HG03108 (cell line): ENCODE measurements around the gene PDE3A.
"Not testable (repeated sequence)": the region's sequence is repeated elsewhere in the genome, so short reads cannot be mapped to it uniquely, and the experiment has no call there.

Experiments
- ATAC-seq: cut with Tn5 transposase; IDR thresholded peaks from one replicate; pipeline ENCODE4 v1.9.1; 2021; ENCODE audit warnings: moderate library complexity; ENCODE audit not compliant: unreplicated experiment

PDE3A gene

DNA sequence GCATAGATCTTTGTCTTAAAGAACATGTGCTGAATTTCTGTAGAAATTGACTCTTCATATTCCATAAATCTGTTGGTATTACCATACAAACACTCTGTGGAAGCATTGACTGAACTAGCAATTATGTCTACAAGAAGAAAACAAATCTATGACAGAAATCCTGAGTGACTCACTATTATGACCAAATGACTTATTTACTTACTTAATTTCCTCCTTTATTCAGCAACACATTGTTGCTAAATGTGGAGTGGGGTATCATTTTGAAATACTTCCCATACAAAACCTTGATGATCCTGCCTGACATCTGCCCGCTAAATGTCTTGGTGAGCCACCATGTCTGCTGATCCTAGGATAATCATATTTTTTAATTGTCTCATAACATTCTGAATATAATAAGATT, 227.7 kb downstream of the PDE3A start:
- ATAC-seq = no peak

- no peak for ATAC-seq
Observed at GRCh38 chr12:20599757-20600156, 231.4 kb downstream of the PDE3A start.

GRCh38 chr12:20601668-20602280, 233.4 kb downstream of the PDE3A start:
- no peak for ATAC-seq

DNA sequence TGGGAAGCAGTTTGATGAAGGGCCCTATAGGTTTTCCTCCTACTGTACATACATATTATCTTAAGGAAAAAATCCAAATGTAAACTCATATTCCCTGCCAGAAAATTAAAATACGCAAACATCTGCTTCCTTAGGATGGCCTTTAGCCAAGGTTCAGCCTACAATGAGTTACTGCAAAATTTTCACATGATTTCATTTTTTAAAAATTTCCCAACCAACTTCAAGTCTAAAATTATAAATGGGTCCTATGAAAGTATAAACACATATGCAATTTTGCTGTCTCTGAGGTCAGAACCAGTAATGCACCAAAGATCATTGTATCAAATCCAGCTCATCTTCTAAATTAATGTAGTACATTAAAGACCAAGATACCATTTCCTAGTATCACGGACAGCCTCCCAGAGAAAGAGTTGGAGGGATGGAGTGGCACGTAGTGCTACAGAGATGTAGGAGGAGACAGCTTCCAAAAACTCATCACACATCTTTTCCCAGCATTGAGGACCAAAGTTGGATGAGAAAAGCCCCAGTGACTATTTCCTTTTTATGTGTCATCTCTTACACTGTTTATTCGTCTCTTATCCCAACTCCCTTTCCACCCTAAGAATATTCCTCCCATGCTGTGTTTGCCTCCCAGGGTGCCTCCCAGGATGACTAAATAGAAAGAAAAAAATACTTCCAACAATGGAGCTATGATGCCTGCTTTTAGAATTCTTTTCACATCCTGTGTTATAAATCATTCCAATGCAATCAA, 234.5 kb downstream of the PDE3A start:
- no peak for ATAC-seq

DNA sequence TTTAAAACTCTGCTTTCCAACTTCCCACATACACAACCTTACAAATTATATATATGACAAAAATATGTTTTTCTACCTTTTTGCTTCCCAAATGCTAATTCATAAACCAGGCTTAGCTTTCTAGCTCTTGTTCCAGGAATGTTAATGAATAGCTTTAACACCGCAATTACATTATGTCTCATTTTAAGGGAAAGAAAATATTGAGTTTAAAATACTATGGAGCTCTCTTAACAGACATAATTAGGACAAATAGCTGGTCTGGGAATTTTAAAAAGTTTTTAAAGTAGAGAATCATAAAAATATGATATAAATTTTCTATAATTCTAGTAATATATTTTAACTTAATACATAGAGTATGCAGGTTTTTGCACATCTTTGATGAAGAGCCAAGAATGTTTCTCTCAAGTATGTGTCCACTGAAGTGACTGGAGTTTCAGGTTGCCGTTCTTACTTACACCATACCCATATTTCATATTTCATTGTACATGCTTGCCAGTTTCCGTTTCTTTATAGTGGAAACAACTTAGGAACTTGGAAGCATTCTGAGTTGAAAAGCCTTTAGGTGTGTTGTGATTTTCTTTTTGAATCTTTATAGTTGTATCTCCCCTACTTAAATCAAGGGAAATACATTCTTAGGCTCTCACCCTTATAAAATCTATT, 236.2 kb downstream of the PDE3A start:
- ATAC-seq = no peak

DNA sequence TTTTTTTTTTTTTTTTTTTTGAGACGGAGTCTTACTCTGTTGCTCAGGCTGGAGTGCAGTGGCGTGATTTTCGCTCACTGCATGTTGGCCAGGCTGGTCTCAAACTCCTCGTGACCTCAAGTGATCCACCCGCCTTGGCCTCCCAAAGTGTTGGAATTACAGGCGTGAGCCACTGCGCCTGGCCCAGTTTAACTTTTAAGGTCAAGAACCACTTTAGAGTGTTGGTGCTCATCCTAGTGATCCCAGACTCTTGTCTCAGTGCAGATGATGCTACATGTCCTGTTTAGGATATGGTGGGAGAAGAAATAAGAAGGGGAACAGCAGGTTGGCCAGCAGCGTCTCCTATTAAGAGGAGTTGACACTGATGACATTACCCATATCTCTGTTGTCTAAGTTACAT, 246.7 kb downstream of the PDE3A start:
- not testable (repeated sequence) for ATAC-seq

DNA sequence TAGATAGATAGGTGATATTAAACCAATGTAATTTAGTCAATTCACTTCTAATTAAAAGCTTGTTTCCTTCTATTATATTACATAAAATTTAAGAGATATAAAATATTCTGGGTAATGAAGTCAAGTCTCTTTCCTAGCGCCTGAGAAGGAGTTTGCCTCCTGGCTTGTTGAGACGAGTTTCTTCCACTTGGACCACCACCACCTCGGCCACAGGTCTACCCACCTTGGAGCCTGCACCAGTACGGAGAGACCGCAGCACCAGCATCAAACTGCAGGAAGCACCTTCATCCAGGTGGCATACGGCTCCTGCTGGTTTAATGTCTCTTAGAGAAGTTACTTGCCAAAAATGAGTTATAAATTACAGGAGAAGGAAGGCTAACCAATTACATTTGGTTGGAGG, 247.8 kb downstream of the PDE3A start:
- ATAC-seq = no peak

GRCh38 chr12:20620261-20620660, 251.9 kb downstream of the PDE3A start:
- ATAC-seq = no peak

DNA sequence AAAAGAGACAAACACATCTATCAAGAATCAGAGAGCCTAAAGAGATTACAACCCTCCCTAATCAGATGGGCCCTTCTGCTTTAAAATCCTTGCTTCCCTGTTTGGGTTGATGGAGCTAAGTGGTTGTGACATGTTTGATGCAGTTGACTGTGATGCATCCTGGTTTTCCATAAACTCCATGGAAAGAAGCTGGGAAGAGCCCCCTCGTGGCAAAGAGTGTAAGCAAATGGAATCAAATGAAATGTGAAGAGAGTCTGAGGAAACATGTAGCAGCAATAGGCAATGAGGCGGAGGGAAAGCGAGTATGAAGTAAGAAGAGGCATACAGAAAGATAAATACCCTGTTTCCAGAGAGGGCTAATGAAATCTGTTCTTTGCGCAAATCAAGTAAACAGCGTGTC, 256.4 kb downstream of the PDE3A start:
- no peak for ATAC-seq

DNA sequence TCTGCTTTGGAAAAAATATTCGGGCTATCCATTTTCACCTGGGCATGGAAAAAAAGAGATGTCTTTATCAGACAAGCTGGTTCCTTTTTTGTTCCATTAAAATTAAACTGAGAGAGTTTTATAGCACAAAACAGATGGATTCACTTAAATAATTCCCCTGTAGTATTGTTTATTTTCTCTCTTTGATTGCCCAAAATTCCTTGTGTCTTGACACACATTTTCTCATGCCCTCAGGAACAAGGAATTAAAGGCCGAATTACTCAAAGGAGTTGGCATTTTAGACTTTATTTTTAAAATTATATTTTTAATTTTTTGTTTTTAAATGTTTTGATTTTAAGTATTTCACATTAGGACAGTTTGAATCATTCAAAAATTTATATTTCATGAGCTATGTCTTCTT, 257.2 kb downstream of the PDE3A start:
- no peak for ATAC-seq

DNA sequence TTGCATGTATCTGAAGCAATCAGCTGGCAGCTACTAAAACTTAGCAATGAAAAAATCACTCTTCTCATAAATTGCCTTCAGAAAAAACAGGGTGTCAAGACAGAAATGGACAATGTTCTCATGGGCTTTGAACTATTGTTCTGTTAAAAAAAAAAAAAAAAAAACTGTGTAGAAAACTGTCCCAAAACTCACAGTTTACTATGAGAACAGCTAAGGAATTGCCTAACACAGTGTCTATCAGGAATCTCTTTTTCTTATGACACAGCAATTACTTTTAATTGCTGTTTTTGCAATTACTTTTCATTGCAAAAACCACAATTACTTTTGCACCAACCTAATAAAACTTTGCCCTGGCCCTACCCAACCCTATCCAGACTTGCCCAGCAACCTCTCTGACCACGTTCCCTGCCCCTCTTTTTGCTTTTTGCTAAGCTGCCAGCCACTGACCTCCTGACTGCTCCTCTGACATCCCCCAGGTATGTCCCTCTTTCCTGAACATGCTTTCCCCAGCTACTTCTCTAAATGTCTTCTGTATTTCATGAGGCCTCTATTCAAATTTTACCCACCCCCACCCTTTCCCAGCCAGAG, 258.8 kb downstream of the PDE3A start:
- no peak for ATAC-seq

DNA sequence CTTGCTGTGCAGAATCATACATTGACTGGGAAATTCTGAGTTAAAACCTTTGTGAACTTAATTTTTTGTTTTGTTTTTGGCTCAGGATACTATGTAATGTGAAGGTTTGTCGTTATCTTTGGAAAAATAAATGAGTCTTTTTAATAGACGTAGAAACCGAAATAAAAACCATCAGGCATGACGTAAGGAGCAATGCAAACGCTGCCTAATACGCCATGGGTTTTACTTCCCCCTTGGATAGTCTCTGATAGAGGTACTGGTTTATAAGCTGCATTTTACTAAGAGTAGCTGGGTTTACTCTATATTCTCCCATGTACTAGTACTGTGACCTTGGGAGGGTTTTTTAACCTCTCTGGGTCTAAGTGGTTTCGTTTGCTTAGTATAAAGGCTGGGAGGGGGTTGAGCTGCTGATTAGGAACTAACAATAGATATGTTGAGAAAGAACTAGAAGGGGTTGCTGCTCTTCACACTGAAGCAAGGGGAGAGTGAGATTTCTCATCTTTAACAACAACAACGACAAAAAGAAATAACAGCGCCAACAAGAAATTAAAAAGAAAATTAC, 260.0 kb downstream of the PDE3A start:
- ATAC-seq = no peak

DNA sequence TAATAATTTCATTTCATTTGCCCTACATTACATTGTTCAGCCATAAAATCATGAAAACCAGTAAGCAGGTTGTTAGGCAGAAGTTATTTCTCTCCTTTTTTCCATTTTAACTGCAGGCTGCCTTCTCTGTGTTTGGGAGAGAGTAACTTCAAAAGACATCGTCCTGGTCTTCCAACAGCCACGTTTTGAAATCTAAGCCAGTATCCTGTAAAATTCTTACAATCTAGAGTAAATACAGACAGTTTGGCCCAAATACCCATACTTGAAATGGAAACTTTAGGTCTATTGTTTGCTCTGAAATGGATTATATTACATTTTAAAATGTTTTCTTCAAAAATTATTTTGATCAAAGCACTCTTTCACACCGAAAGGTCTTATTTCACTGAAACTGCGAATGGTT, 260.7 kb downstream of the PDE3A start:
- ATAC-seq = no peak

- no peak for ATAC-seq
Observed at GRCh38 chr12:20629414-20630156, 261.2 kb downstream of the PDE3A start.

- ATAC-seq = no peak
Observed at GRCh38 chr12:20631711-20632110, 263.4 kb downstream of the PDE3A start.

GRCh38 chr12:20641106-20641505, 272.8 kb downstream of the PDE3A start:
- ATAC-seq = no peak

- ATAC-seq = no peak
Observed at GRCh38 chr12:20643822-20644221, 275.5 kb downstream of the PDE3A start.

DNA sequence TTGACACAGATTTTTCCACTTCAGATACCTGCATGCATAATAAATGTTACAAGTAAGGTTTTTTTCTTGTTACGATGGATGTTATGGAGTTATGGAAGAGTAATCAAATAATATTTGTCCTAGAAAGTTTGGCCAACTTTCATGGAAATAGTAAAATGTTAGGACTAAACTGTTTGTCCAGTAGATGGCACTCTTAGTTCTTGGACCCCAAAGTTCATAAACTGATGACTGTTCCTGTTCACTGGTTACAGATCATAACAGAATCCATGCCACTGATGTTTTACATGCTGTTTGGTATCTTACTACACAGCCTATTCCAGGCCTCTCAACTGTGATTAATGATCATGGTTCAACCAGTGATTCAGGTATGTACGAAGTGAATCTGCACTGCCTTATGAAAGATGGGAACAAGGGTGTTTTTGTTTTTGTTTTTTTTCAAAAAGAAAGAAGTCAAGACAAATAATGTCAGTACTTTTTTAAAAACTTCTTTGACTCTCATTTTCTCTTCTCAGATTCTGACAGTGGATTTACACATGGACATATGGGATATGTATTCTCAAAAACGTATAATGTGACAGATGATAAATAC, 278.0 kb downstream of the PDE3A start:
- no peak for ATAC-seq

DNA sequence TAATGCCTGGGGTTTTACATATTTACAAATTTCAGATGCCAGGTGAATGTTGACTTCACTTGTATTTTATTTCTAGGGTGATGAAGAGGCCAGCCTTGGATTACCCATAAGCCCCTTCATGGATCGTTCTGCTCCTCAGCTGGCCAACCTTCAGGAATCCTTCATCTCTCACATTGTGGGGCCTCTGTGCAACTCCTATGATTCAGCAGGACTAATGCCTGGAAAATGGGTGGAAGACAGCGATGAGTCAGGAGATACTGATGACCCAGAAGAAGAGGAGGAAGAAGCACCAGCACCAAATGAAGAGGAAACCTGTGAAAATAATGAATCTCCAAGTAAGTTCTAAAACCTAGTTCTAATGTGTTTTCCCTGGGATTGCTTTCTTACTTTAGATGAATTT, 285.5 kb downstream of the PDE3A start:
- ATAC-seq = no peak

GRCh38 chr12:20656600-20656999, 288.3 kb downstream of the PDE3A start:
- no peak for ATAC-seq

- no peak for ATAC-seq
Observed at GRCh38 chr12:20657496-20657895, 289.2 kb downstream of the PDE3A start.
